CD14-positive monocyte (primary cell): ENCODE data around the gene DHX15. TPM values are rescaled to one million over a fixed set of nuclear protein-coding genes. Genes with fewer than 3 reads are reported as not detected.

Experiments
- DNase-seq, 3 donors: peaks; one replicate each; pipeline ENCODE4 v3.0.0-alpha.2; 2011 to 2022
- H2AFZ ChIP-seq: 2 replicates; pipeline ENCODE4 v1.6.0; 2012; ENCODE audit warnings: mild to moderate bottlenecking, low read depth, low read length, inconsistent platforms; ENCODE audit not compliant: insufficient read depth, poor library complexity, severe bottlenecking
- H3K27ac ChIP-seq, 2 donors: 1 replicate in 1 of 2; 2 replicates in 1 of 2; pipeline ENCODE4 v1.5.1; 2012 to 2013; ENCODE audit warnings: low read length in 2 of 2, control low read depth in 1 of 2, inconsistent platforms in 1 of 2, low read depth in 1 of 2, mild to moderate bottlenecking in 1 of 2
- H3K27me3 ChIP-seq, 2 donors: one replicate each; pipeline versions ENCODE4 v1.6.0 to v1.6.1; 2011 to 2013; ENCODE audit warnings: low read length in 2 of 2; ENCODE audit not compliant: control insufficient read depth in 2 of 2, insufficient read depth in 2 of 2
- H3K36me3 ChIP-seq, 2 donors: replicated peaks in 1 of 2; 1 replicate in 1 of 2; 2 replicates in 1 of 2; pipeline versions ENCODE4 v1.5.1 to v1.6.1; 2012 to 2013; ENCODE audit warnings: low read length in 2 of 2, control low read depth in 1 of 2, inconsistent platforms in 1 of 2, mild to moderate bottlenecking in 1 of 2; ENCODE audit not compliant: insufficient read depth in 2 of 2, control insufficient read depth in 1 of 2
- H3K4me1 ChIP-seq, 2 donors: 1 replicate in 1 of 2; 2 replicates in 1 of 2; pipeline versions ENCODE4 v1.5.1 to v1.6.1; 2012 to 2013; ENCODE audit warnings: low read length in 2 of 2, control low read depth in 1 of 2, inconsistent platforms in 1 of 2, mild to moderate bottlenecking in 1 of 2, moderate library complexity in 1 of 2; ENCODE audit not compliant: insufficient read depth in 2 of 2, control insufficient read depth in 1 of 2
- H3K4me2 ChIP-seq: replicated peaks from 2 replicates; pipeline ENCODE3; 2012; ENCODE audit warnings: low read length, moderate library complexity, mild to moderate bottlenecking; ENCODE audit not compliant: poor library complexity, severe bottlenecking; ENCODE audit errors: extremely low read depth
- H3K4me3 ChIP-seq, 3 experiments: fragments of 200-600 bp in 1 of 3; sonication (generic) in 1 of 3; replicated peaks in 1 of 3; 1 replicate in 2 of 3; 2 replicates in 1 of 3; pipeline ENCODE4 v1.5.1; 2011 to 2013; ENCODE audit warnings: low read length in 3 of 3, mild to moderate bottlenecking in 3 of 3, control low read depth in 2 of 3, low read depth in 2 of 3, inconsistent platforms in 1 of 3, moderate library complexity in 1 of 3
- H3K79me2 ChIP-seq: 2 replicates; pipeline ENCODE4 v1.6.0; 2012; ENCODE audit warnings: mild to moderate bottlenecking, control low read depth, inconsistent platforms, low read length, moderate library complexity; ENCODE audit not compliant: insufficient read depth
- H3K9ac ChIP-seq: 2 replicates; pipeline ENCODE4 v1.6.0; 2017; ENCODE audit warnings: low read length, mild to moderate bottlenecking; ENCODE audit not compliant: insufficient read depth, poor library complexity, severe bottlenecking
- H3K9me3 ChIP-seq, 2 donors: replicated peaks in 1 of 2; 1 replicate in 1 of 2; 2 replicates in 1 of 2; pipeline versions ENCODE4 v1.5.1 to v1.6.1; 2012 to 2013; ENCODE audit warnings: low read length in 2 of 2, control low read depth in 1 of 2; ENCODE audit not compliant: control insufficient read depth in 1 of 2, insufficient read depth in 1 of 2
- H4K20me1 ChIP-seq: 2 replicates; pipeline ENCODE4 v1.6.0; 2012; ENCODE audit warnings: mild to moderate bottlenecking, low read length, control low read depth, moderate library complexity; ENCODE audit not compliant: insufficient read depth
- H3K27ac Mint-ChIP-seq, 7 donors: one replicate each; pipeline ENCODE4 v1.8.0; 2020; ENCODE audit warnings: mild to moderate bottlenecking in 7 of 7, mixed read lengths in 7 of 7, moderate library complexity in 6 of 7, inconsistent platforms in 2 of 7
- H3K27me3 Mint-ChIP-seq, 3 donors: one replicate each; pipeline ENCODE4 v1.8.0; 2021 to 2022; ENCODE audit warnings: low read depth in 3 of 3, mild to moderate bottlenecking in 3 of 3, mixed read lengths in 3 of 3, moderate library complexity in 3 of 3, inconsistent platforms in 1 of 3
- H3K36me3 Mint-ChIP-seq, 2 donors: one replicate each; pipeline ENCODE4 v1.8.0; 2020; ENCODE audit warnings: mixed read lengths in 2 of 2, inconsistent platforms in 1 of 2, mild to moderate bottlenecking in 1 of 2
- H3K4me1 Mint-ChIP-seq: one replicate; pipeline ENCODE4 v1.8.0; 2020; ENCODE audit warnings: mild to moderate bottlenecking, mixed read lengths
- H3K4me3 Mint-ChIP-seq, 2 donors: one replicate each; pipeline ENCODE4 v1.8.0; 2020; ENCODE audit warnings: mild to moderate bottlenecking in 2 of 2, mixed read lengths in 2 of 2, moderate library complexity in 1 of 2
- H3K9me3 Mint-ChIP-seq, 7 donors: one replicate each; pipeline ENCODE4 v1.8.0; 2020 to 2022; ENCODE audit warnings: mixed read lengths in 7 of 7, mild to moderate bottlenecking in 6 of 7, moderate library complexity in 6 of 7, inconsistent platforms in 2 of 7
- CTCF ChIP-seq: fragments of 200-600 bp; IDR thresholded peaks from one replicate; pipeline ENCODE4 v1.8.0; 2022; ENCODE audit warnings: antibody characterized with exemption, mild to moderate bottlenecking
- WGBS: methylation state at CpG from one replicate; pipeline ENCODE4 v1.1.5; 2013; ENCODE audit warnings: missing lambda C conversion rate; ENCODE audit not compliant: insufficient coverage; 5-methylcytosine and 5-hydroxymethylcytosine counted together
- intact Hi-C, 2 donors: fragments of 100-400 bp; cut with micrococcal nuclease; formaldehyde crosslinking; loops; one replicate each; pipeline versions ENCODE4 v1.15.0 to v1.15.1; 2023
- polyA plus RNA-seq, 3 donors: library from polyadenylated mRNA; depleted of rRNA in 1 of 3; unstranded in 2 of 3; stranded (reverse) in 1 of 3; fragments of 300-500 nt in 2 of 3; fragments of >200 nt in 1 of 3; fragmentation: Illumina TruSeq in 2 of 3; gene quantifications; 1 replicate in 2 of 3; 2 replicates in 1 of 3; pipeline ENCODE4 v1.2.3, GENCODE V29; 2012 to 2021

Gene DHX15
- polyA plus RNA-seq, 3 donors = 27.2 to 77.7 (median 37.5) TPM

- DNase-seq = peak; percentile 37 to 58 (median 58)
- peak; percentile 89 for TF ChIP-seq CTCF
- intact Hi-C loops = loop anchor here in 1 of 2 donors (5.0 kb wide), 1 partner anchor 499 kb away; no protein-coding TSS in a partner anchor
- no peak overlapping the region for H3K9ac ChIP-seq
- H3K27ac ChIP-seq = no peak overlapping the region
- no peaks in the 10 kb centered on the region for H3K9me3 ChIP-seq
- Mint-ChIP-seq H3K4me3 (peak overlapping the region in 1 of 2 donors; percentile 21), H3K9me3 (peaks cover 0 to 3% (median 0%) of the 10 kb centered on the region in 7 donors), H3K36me3 (no peaks in the 10 kb centered on the region), H3K27me3 (peaks cover 1 to 3% (median 2%) of the 10 kb centered on the region in 3 donors), H3K27ac (no peak overlapping the region), H3K4me1 (no peaks in the 10 kb centered on the region)
- no peak overlapping the region for H3K4me2 ChIP-seq
- H3K27me3 ChIP-seq = peaks cover 0 to 5% of the 10 kb centered on the region in 2 donors
- H4K20me1 ChIP-seq = no peaks in the 10 kb centered on the region
- no peak overlapping the region for H3K4me3 ChIP-seq
- H2AFZ ChIP-seq = no peak overlapping the region
- no peaks in the 10 kb centered on the region for H3K4me1 ChIP-seq
- H3K79me2 ChIP-seq = no peaks in the 10 kb centered on the region
- H3K36me3 ChIP-seq = no peaks in the 10 kb centered on the region
- WGBS = 48% methylated on average over 7 of the region's 15 CpGs
These were observed 95.8 kb downstream of the DHX15 start for GRCh38 chr4:24488399-24489164.

GRCh38 chr4:24482871-24483270 is 101.5 kb downstream of the DHX15 start:
- no peak overlapping the region for H3K27ac ChIP-seq
- Mint-ChIP-seq H3K27me3 (peaks cover 5 to 13% (median 12%) of the 10 kb centered on the region in 3 donors), H3K27ac (no peak overlapping the region), H3K36me3 (no peaks in the 10 kb centered on the region), H3K4me3 (no peak overlapping the region), H3K4me1 (no peaks in the 10 kb centered on the region), H3K9me3 (no peaks in the 10 kb centered on the region)
- WGBS = no CpG with 5 or more reads among the region's 4 CpGs
- no peak overlapping the region for H3K4me3 ChIP-seq
- DNase-seq = no peak
- H3K79me2 ChIP-seq = no peaks in the 10 kb centered on the region
- no peaks in the 10 kb centered on the region for H3K4me1 ChIP-seq
- intact Hi-C loops = no loop called here
- H3K4me2 ChIP-seq = no peak overlapping the region
- H3K9ac ChIP-seq = no peak overlapping the region
- no peaks in the 10 kb centered on the region for H4K20me1 ChIP-seq
- H2AFZ ChIP-seq = no peak overlapping the region
- peaks cover 0 to 4% of the 10 kb centered on the region in 2 donors for H3K27me3 ChIP-seq
- H3K9me3 ChIP-seq = no peaks in the 10 kb centered on the region
- no peaks in the 10 kb centered on the region for H3K36me3 ChIP-seq
- no peak for TF ChIP-seq CTCF
